Liver (tissue), 9 donors: ENCODE results near the gene LRRC75B. TPM values are rescaled to one million over a fixed set of nuclear protein-coding genes. Genes with fewer than 3 reads are reported as not detected.
A peak's percentile ranks its signal among the peaks of the same experiment; 100 is the strongest.

Source experiments
- DNase-seq: peaks from one replicate; pipeline ENCODE4 v3.0.0-alpha.2; 2017; ENCODE audit warnings: low spot score
- H3K27ac ChIP-seq, 2 donors: one replicate each; pipeline ENCODE4 v1.7.0; 2013; ENCODE audit warnings: inconsistent platforms in 2 of 2, low read length in 2 of 2, control low read depth in 1 of 2, low read depth in 1 of 2, mild to moderate bottlenecking in 1 of 2
- H3K27me3 ChIP-seq, 4 donors: one replicate each; pipeline versions ENCODE4 v1.6.1 to v1.7.0; 2013; ENCODE audit warnings: low read length in 3 of 4, inconsistent platforms in 1 of 4, mild to moderate bottlenecking in 1 of 4, moderate library complexity in 1 of 4; ENCODE audit not compliant: control insufficient read depth in 4 of 4, insufficient read depth in 4 of 4
- H3K36me3 ChIP-seq, 4 donors: one replicate each; pipeline versions ENCODE4 v1.6.1 to v1.7.0; 2013; ENCODE audit warnings: low read length in 3 of 4, mild to moderate bottlenecking in 3 of 4, low read depth in 1 of 4, moderate library complexity in 1 of 4; ENCODE audit not compliant: control insufficient read depth in 4 of 4, insufficient read depth in 3 of 4
- H3K4me1 ChIP-seq, 4 donors: one replicate each; pipeline versions ENCODE4 v1.6.1 to v1.7.0; 2013; ENCODE audit warnings: low read length in 3 of 4, mild to moderate bottlenecking in 3 of 4, moderate library complexity in 1 of 4; ENCODE audit not compliant: control insufficient read depth in 4 of 4, insufficient read depth in 4 of 4
- H3K4me3 ChIP-seq, 3 donors: one replicate each; pipeline versions ENCODE4 v1.6.1 to v1.7.0; 2013; ENCODE audit warnings: low read length in 3 of 3, control low read depth in 1 of 3, low read depth in 1 of 3, mild to moderate bottlenecking in 1 of 3
- H3K9ac ChIP-seq, 2 donors: one replicate each; pipeline ENCODE4 v1.7.0; 2013; ENCODE audit warnings: low read length in 2 of 2, mild to moderate bottlenecking in 2 of 2, moderate library complexity in 2 of 2, control low read depth in 1 of 2, low read depth in 1 of 2
- H3K9me3 ChIP-seq, 4 donors: one replicate each; pipeline versions ENCODE4 v1.6.1 to v1.7.0; 2013; ENCODE audit warnings: low read length in 3 of 4; ENCODE audit not compliant: control insufficient read depth in 4 of 4
- CTCF ChIP-seq: fragments of 150-350 bp; IDR thresholded peaks from 2 replicates; pipeline ENCODE4 v1.5.1; 2017; ENCODE audit warnings: improper control_type of control experiment, low read depth, low read length; ENCODE audit not compliant: missing input control
- FOXA1 ChIP-seq: IDR thresholded peaks from 2 replicates; pipeline ENCODE4 v1.6.1; 2016; ENCODE audit warnings: antibody characterized with exemption
- FOXA2 ChIP-seq: IDR thresholded peaks from 2 replicates; pipeline ENCODE4 v1.6.1; 2016; ENCODE audit warnings: antibody characterized with exemption
- GABPA ChIP-seq, 2 donors: IDR thresholded peaks in 1 of 2; conservative IDR thresholded peaks in 1 of 2; 2 replicates each; pipeline ENCODE4 v1.6.1; 2016; ENCODE audit warnings: antibody characterized with exemption in 2 of 2, mild to moderate bottlenecking in 1 of 2, moderate library complexity in 1 of 2
- HNF4A ChIP-seq, 2 donors: conservative IDR thresholded peaks; 2 replicates each; pipeline ENCODE4 v1.6.1; 2016; ENCODE audit warnings: antibody characterized with exemption in 2 of 2, mild to moderate bottlenecking in 2 of 2
- HNF4G ChIP-seq: IDR thresholded peaks from 2 replicates; pipeline ENCODE4 v1.6.1; 2016; ENCODE audit warnings: antibody characterized with exemption
- JUND ChIP-seq, 2 donors: IDR thresholded peaks; 2 replicates each; pipeline ENCODE4 v1.6.1; 2016; ENCODE audit warnings: antibody characterized with exemption in 2 of 2
- MAX ChIP-seq: IDR thresholded peaks from 2 replicates; pipeline ENCODE4 v1.6.1; 2016; ENCODE audit warnings: antibody characterized with exemption
- NR2F2 ChIP-seq: IDR thresholded peaks from 2 replicates; pipeline ENCODE4 v1.6.1; 2016; ENCODE audit warnings: antibody characterized with exemption
- RAD21 ChIP-seq, 2 donors: IDR thresholded peaks; 2 replicates each; pipeline ENCODE4 v1.6.1; 2016; ENCODE audit warnings: antibody characterized with exemption in 2 of 2, mild to moderate bottlenecking in 2 of 2
- REST ChIP-seq: IDR thresholded peaks from 2 replicates; pipeline ENCODE4 v1.6.1; 2016; ENCODE audit warnings: antibody characterized with exemption, mild to moderate bottlenecking
- TAF1 ChIP-seq: conservative IDR thresholded peaks from 2 replicates; pipeline ENCODE4 v1.6.1; 2016; ENCODE audit warnings: antibody characterized with exemption, mild to moderate bottlenecking
- ZBTB33 ChIP-seq: IDR thresholded peaks from 2 replicates; pipeline ENCODE4 v1.6.1; 2016; ENCODE audit warnings: antibody characterized with exemption
- WGBS: extraction: QIAGEN DNeasy Blood & Tissue Kit; methylation state at CpG from one replicate; pipeline ENCODE4 v1.1.7; 2013; 5-methylcytosine and 5-hydroxymethylcytosine counted together
- polyA plus RNA-seq, 2 donors: library from polyadenylated mRNA; stranded (reverse) in 1 of 2; unstranded in 1 of 2; fragments of 200-250 nt in 1 of 2; fragments of >200 nt in 1 of 2; fragmentation: Nextera tagmentation in 1 of 2; extraction: Ambion mirVana in 1 of 2; gene quantifications; one replicate each; pipeline versions ENCODE4 v1.2.1 to v1.2.3, GENCODE V29; 2013 to 2015
- total RNA-seq, 2 donors: library from RNA; depleted of rRNA; stranded (reverse); fragments of >200 nt; gene quantifications; one replicate each; pipeline ENCODE4 v1.2.3, GENCODE V29; 2014
- donor health status: healthy.
- donor health status: healthy.
- donor health status: healthy.
- donor health status: healthy.
- donor health status: healthy.

The LRRC75B gene
- total and polyA plus RNA-seq, 4 donors: 7.8 to 14.3 (median 9.4) TPM

- WGBS: 66% methylated on average over 1 of the region's 1 CpG
- peaks cover 2 to 11% (median 5%) of the 10 kb centered on the region in 4 donors for H3K36me3 ChIP-seq
- H3K4me1 ChIP-seq: peaks cover 5 to 40% (median 31%) of the 10 kb centered on the region in 4 donors
- no peaks in the 10 kb centered on the region for H3K9me3 ChIP-seq
- H3K9ac ChIP-seq: peak overlapping the region in 1 of 2 donors; percentile 46
- TF ChIP-seq REST: no peak
- no peak for TF ChIP-seq MAX
- no peak for TF ChIP-seq RAD21 (IDR thresholded peaks at IDR 0.05)
- TF ChIP-seq JUND (IDR thresholded peaks at IDR 0.05): no peak
- TF ChIP-seq TAF1: no peak
- TF ChIP-seq NR2F2: no peak
- TF ChIP-seq HNF4A (conservative IDR thresholded peaks at IDR 0.05): peak in 1 of 2 donors; percentile 13
- no peak for TF ChIP-seq ZBTB33
- H3K27ac ChIP-seq: peak overlapping the region; percentile 25 to 36
- DNase-seq: no peak
- no peak overlapping the region for H3K4me3 ChIP-seq
- H3K27me3 ChIP-seq: no peaks in the 10 kb centered on the region
Measured at GRCh38 chr22:24576778-24577177, 16.1 kb downstream of the LRRC75B start.

- TF ChIP-seq FOXA2 (no peak), HNF4A (conservative IDR thresholded peaks at IDR 0.05) (no peak), HNF4G (no peak), MAX (no peak), GABPA (IDR thresholded peaks at IDR 0.05 in 1 of 2, conservative IDR thresholded peaks at IDR 0.05 in 1 of 2) (no peak), FOXA1 (no peak), ZBTB33 (no peak), CTCF (no peak), JUND (IDR thresholded peaks at IDR 0.05) (no peak)
- peaks cover 7 to 39% (median 33%) of the 10 kb centered on the region in 4 donors for H3K4me1 ChIP-seq
- no peaks in the 10 kb centered on the region for H3K27me3 ChIP-seq
- no peaks in the 10 kb centered on the region for H3K9me3 ChIP-seq
- peaks cover 11 to 22% (median 17%) of the 10 kb centered on the region in 4 donors for H3K36me3 ChIP-seq
- WGBS: 61% methylated on average over 7 of the region's 7 CpGs
- H3K9ac ChIP-seq: no peak overlapping the region
- DNase-seq: no peak
- no peak overlapping the region for H3K4me3 ChIP-seq
- peak overlapping the region; percentile 25 to 34 for H3K27ac ChIP-seq
Measured at GRCh38 chr22:24571266-24571665, 21.6 kb downstream of the LRRC75B start.
